Loucy (cell line): Measurements from ENCODE around the gene FXYD3.

Source experiments
- H2AFZ ChIP-seq: fragments of 200-600 bp; sonication (generic); 2 replicates; pipeline ENCODE4 v1.6.0; 2016; ENCODE audit warnings: antibody characterized with exemption, mild to moderate bottlenecking, low read length, moderate library complexity
- H3F3A ChIP-seq: fragments of 200-600 bp; 2 replicates; pipeline ENCODE4 v1.6.0; 2016; ENCODE audit warnings: antibody characterized with exemption, low read depth, mild to moderate bottlenecking
- H3K27me3 ChIP-seq: fragments of 200-600 bp; sonication (generic); 2 replicates; pipeline ENCODE4 v1.6.1; 2014; ENCODE audit warnings: low read length, mild to moderate bottlenecking; ENCODE audit not compliant: insufficient read depth, poor library complexity, severe bottlenecking
- H3K36me3 ChIP-seq: fragments of 200-600 bp; sonication (generic); 2 replicates; pipeline ENCODE4 v1.6.1; 2016; ENCODE audit warnings: low read length; ENCODE audit not compliant: insufficient read depth
- H3K4me1 ChIP-seq: fragments of 200-600 bp; sonication (generic); 2 replicates; pipeline ENCODE4 v1.5.1; 2014; ENCODE audit warnings: low read length, mild to moderate bottlenecking; ENCODE audit not compliant: insufficient read depth, poor library complexity, severe bottlenecking
- H3K4me2 ChIP-seq: fragments of 200-600 bp; sonication (generic); 2 replicates; pipeline ENCODE4 v1.6.0; 2014; ENCODE audit warnings: antibody characterized with exemption, low read length, low read depth, mild to moderate bottlenecking; ENCODE audit not compliant: poor library complexity, severe bottlenecking
- H3K4me3 ChIP-seq: fragments of 200-600 bp; sonication (generic); 2 replicates; pipeline ENCODE4 v1.5.1; 2014; ENCODE audit warnings: low read length, mild to moderate bottlenecking, mixed read lengths; ENCODE audit not compliant: poor library complexity, severe bottlenecking
- H3K79me2 ChIP-seq: fragments of 200-600 bp; sonication (generic); 2 replicates; pipeline ENCODE4 v1.6.1; 2014; ENCODE audit warnings: low read length; ENCODE audit not compliant: insufficient read depth
- H3K9ac ChIP-seq: fragments of 200-600 bp; sonication (generic); 2 replicates; pipeline ENCODE4 v1.6.0; 2014; ENCODE audit warnings: mild to moderate bottlenecking, low read depth, low read length, moderate library complexity; ENCODE audit not compliant: poor library complexity, severe bottlenecking
- H3K9me2 ChIP-seq: fragments of 200-600 bp; sonication (generic); replicated peaks from 2 replicates; pipeline ENCODE4 v1.6.1; 2016; ENCODE audit warnings: low read depth, low read length, mixed read lengths
- H3K9me3 ChIP-seq: fragments of 200-600 bp; sonication (generic); 2 replicates; pipeline ENCODE4 v1.6.1; 2014; ENCODE audit warnings: mild to moderate bottlenecking, antibody characterized with exemption, low read length, low read depth; ENCODE audit not compliant: insufficient read depth
- H4K20me1 ChIP-seq: fragments of 200-600 bp; sonication (generic); 2 replicates; pipeline ENCODE4 v1.6.0; 2014; ENCODE audit warnings: antibody characterized with exemption, low read length, mild to moderate bottlenecking; ENCODE audit not compliant: insufficient read depth, poor library complexity, severe bottlenecking
- CTCF ChIP-seq: fragments of 200-600 bp; sonication (generic); conservative IDR thresholded peaks from 2 replicates; pipeline ENCODE4 v1.5.1; 2014; ENCODE audit warnings: mild to moderate bottlenecking, antibody characterized with exemption, low read length
- EZH2phosphoT487 ChIP-seq: fragments of 200-600 bp; IDR thresholded peaks from 2 replicates; pipeline ENCODE4 v1.6.1; 2018; ENCODE audit warnings: antibody characterized with exemption, mild to moderate bottlenecking, moderate library complexity, borderline replicate concordance

Gene FXYD3

GRCh38 chr19:35153701-35154524, 38.3 kb downstream of the FXYD3 start:
- Histone ChIP-seq H3K27me3 (no peaks in the 10 kb centered on the region), H3K4me1 (peaks cover 31% of the 10 kb centered on the region), H2AFZ (peak overlapping the region; percentile 90), H3K9ac (peak overlapping the region; percentile 91), H3F3A (no peaks in the 10 kb centered on the region), H3K9me2 (no peaks in the 10 kb centered on the region), H3K4me3 (peak overlapping the region; percentile 87), H3K4me2 (peak overlapping the region; percentile 100), H4K20me1 (peaks cover 34% of the 10 kb centered on the region), H3K36me3 (peaks cover 21% of the 10 kb centered on the region; the same call in 1 of the 2 replicates), H3K79me2 (peaks cover 40% of the 10 kb centered on the region), H3K9me3 (no peaks in the 10 kb centered on the region)
- TF ChIP-seq EZH2phosphoT487 (no peak), CTCF (peak; percentile 63)

DNA sequence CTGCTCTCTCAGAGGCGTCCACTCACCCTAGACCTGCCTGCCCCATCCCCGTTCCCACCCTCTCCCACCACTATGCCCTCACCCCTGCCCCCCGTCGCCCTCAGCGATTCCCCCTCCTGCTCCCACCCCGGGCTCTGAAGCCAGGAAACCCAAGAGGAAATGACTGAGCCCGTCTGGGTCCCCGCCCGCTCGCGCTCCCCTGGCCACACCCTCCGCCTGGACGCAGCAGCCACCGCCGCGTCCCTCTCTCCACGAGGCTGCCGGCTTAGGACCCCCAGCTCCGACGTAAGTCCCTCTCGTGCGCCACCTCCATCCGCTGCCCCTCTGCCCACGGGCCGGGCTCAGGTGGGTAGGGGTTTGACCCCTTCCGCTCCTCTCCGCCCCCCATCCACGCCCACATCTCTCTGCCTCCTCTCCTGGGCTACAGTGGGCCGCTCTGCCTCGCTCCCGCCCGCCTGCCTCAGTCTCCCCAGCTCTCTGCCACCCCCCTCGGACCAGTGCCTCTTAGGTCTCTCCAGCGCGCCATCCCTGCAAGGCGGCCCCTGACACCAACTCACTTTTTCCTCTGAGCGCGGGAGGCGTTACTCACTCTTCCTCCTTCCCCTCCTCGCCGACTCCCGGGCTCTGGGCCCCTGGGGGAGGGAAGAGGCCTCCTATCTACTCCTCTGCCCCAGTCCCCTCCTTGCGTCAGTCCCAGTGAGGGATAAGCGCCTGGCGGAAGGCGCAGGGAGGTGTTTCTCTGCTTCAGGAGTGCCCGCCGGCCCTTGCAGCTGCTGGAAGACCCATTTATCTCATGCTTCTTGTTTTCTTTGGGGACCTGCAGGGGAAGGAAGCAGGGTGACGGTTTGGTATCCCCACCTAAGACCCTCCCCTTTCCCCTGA, 39.1 kb downstream of the FXYD3 start, which contains the start of gene FXYD5:
TSS of gene FXYD5 (plus strand) at position 211 of the 882 bp plus-strand sequence. CDS start 816 bp downstream, outside the sequence.
- Histone ChIP-seq H3K27me3 (no peaks in the 10 kb centered on the region), H3K4me1 (peaks cover 31% of the 10 kb centered on the region), H3K9me3 (no peaks in the 10 kb centered on the region), H3K9ac (peak within 1 kb of the TSS; percentile 91), H3F3A (no peaks in the 10 kb centered on the region), H3K4me3 (peak within 1 kb of the TSS; percentile 87), H4K20me1 (peaks cover 34% of the 10 kb centered on the region), H3K9me2 (no peaks in the 10 kb centered on the region), H3K79me2 (peaks cover 40% of the 10 kb centered on the region), H3K4me2 (peak within 1 kb of the TSS; percentile 100), H3K36me3 (peaks cover 29% of the 10 kb centered on the region; the same call in 1 of the 2 replicates), H2AFZ (peak within 1 kb of the TSS; percentile 90)
- TF ChIP-seq EZH2phosphoT487 = no peak
- no peak for TF ChIP-seq CTCF

- H3K9me2 ChIP-seq = no peaks in the 10 kb centered on the region
Observed at GRCh38 chr19:35155441-35155840, 39.8 kb downstream of the FXYD3 start.

More at GRCh38 chr19:35155441-35155840, 39.8 kb downstream of the FXYD3 start:
- peaks cover 40% of the 10 kb centered on the region for H3K79me2 ChIP-seq
- no peaks in the 10 kb centered on the region for H3K27me3 ChIP-seq
- no peaks in the 10 kb centered on the region for H3K9me3 ChIP-seq
- peak overlapping the region; percentile 87 for H3K4me3 ChIP-seq
- TF ChIP-seq CTCF (no peak), EZH2phosphoT487 (no peak)
- peaks cover 31% of the 10 kb centered on the region; the same call in 1 of the 2 replicates for H3K36me3 ChIP-seq
- peaks cover 34% of the 10 kb centered on the region for H4K20me1 ChIP-seq
- H3F3A ChIP-seq = no peaks in the 10 kb centered on the region
- H2AFZ ChIP-seq = peak overlapping the region; percentile 90
- H3K4me1 ChIP-seq = peaks cover 31% of the 10 kb centered on the region
- peak overlapping the region; percentile 100 for H3K4me2 ChIP-seq
- peak overlapping the region; percentile 91 for H3K9ac ChIP-seq
